Mesenteric fat pad (tissue), 1 donor: Measurements from ENCODE around the gene CLEC4D. TPM values are rescaled to one million over a fixed set of nuclear protein-coding genes. Genes with fewer than 3 reads are reported as not detected.
"Not testable (repeated sequence)": the region's sequence is repeated elsewhere in the genome, so short reads cannot be mapped to it uniquely, and the experiment has no call there.

Experiments used
- DNase-seq: peaks from one replicate; pipeline ENCODE4 v3.0.0-alpha.2; 2020; ENCODE audit warnings: low spot score
- long read RNA-seq: library from polyadenylated mRNA; unstranded; transcript quantifications from one replicate; pipeline ENCODE4 v2.0.0, GENCODE V29; 2020
- total RNA-seq: library from RNA; stranded (reverse); fragmentation: NEBNext Ultra II Directional; extraction: Animal tissue kit (Norgen Biotek cat#: 25700); gene quantifications from one replicate; pipeline ENCODE4 v1.2.1, GENCODE V29; 2021
- donor health status: DM: yes; HTN: yes; CAD: no.

The CLEC4D gene
- 4.8 TPM for total RNA-seq
- long read RNA-seq, partial matches to known transcripts, result 0 of 4 reads
- long read RNA-seq, other reads (novel, unspliced or antisense), result 0 of 4 reads

DNA sequence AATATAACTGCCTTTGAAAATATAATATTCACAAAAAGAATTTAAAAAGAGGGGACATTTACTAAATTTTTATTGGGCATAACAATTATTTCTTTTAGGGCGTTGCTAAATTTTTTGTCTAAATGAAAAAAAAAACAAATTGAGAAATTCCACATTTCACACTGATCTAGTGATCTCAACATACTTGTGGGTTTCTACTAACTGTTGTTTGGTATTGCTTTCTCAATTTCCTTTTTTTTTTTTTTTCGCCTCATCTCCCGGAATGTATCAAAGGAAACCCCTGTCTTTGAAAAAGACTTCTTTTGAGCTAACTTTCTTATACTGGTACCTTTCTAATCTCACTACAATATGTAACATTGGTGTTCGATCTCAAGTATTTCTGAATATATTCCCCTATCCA is at the start of gene CLEC4D:
Gene CLEC4D, plus strand, starts transcription at position 248 of the 400 bp plus-strand sequence. CDS start 230 bp downstream, outside the sequence.
- no peak for DNase-seq

DNA sequence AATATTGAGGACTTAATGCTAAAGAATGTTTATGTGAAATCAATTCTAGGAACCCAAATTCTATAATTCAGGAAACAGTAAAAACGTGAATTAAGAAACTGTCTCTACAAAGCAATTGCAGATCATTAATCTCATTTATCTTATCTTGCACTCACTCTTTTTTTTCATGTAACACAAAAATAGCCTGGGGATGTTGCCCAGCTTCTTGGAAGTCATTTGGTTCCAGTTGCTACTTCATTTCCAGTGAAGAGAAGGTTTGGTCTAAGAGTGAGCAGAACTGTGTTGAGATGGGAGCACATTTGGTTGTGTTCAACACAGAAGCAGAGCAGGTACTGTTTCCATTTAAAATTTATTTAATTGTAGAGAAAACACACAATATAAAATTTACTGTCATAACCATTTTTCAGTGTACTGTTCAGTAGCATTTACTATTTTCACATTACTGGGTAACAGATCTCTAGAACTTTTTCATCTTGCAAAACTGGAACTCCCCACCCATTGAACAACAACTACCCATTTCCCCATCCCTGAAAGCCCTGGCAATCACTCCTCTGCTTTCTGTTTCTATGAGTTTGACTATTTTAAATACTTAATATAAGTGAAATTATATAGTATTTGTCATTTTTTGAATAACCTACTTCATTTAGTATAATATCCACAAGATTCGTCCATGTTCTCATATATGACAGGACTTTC is 47.9 kb upstream of the CLEC4D start:
- no peak for DNase-seq

DNA sequence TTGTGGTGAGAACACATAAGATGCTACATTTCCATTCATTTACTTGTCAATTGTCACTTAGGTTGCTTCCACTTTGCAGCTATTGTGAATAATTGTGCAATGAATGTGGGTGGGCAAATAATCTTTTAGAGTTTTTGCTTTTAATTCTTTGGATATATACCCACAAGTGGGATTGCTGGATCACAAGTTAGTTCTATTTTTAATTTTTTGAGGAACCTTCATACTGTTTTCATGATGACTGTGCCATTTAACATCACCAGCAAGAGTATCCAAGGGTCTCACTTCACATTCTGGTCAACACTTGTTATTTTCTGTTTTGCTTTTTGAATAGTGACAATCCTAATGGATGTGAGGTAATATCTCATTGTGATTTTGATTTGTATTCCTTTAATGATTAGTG is 47.1 kb upstream of the CLEC4D start:
- no peak for DNase-seq

DNA sequence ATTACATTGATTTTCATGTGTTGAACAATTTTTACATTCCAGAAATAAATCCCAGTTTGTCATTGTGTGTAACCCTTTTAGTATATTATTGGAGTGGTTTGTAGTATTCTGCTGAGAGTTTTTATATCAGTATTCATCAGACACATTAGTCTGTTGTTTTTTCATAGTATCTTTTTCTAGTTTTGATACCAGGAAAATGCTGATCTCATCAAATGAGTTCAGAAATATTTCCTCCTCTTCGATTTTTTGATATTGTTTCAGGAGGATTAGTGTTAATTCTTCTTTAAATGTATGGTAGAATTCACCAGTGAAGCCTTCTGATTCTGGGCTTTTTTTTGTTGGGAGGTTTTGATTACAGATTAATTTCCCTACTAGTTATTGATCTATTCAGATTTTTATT is 42.2 kb upstream of the CLEC4D start:
- no peak for DNase-seq

DNA sequence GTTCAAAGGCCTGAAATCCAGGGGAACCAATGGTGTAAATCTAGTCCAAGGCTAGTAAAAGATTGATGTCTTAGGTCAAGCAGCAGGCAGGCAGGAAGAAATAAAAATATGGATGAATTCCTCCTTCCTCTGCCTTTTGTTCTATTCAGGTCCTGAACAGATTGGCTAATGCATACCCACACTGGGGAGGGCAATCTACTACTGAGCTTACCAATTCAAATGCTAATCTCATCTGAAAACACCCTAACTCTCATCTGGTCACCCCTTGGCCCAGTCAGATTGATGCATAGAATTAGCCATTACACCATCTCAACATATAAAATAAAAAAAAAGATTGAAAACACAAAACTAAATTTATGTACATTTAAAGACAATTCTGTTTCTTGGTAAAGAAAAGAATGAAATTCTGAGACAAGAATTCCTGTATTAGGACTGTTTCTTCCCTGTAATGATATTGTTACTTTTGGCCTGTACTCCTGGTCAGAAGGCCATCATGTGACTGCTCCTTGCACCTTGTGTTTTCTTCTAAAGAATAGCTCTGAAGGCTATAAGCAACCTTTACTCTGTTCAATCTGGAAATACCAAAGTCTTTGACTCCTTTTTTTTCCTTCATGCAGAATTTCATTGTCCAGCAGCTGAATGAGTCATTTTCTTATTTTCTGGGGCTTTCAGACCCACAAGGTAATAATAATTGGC is 37.6 kb upstream of the CLEC4D start:
- DNase-seq, result no peak

DNA sequence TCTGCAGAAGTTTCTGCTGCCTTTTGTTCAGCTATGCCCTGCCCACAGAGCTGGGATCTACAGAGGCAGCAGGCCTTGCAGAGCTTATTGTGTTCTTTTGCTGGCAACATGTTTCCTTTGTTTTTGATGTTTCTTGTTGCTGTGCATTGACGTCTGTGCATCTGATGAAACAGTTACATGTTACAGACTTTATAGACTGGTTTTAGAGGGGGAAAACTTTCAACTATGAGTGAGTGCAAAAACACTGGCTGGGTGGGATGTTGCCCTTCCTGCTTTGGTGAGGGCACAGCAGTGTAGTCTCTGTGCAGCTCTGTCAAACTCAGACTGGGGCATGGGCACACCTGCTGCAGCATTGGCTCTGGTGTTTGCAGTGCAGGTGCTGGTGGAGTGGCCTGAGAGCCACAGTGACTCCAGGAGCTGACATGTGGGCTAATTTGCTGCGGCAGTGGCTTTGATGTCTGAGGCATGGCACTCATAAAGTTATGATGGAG is 30.7 kb upstream of the CLEC4D start:
- no peak for DNase-seq

DNA sequence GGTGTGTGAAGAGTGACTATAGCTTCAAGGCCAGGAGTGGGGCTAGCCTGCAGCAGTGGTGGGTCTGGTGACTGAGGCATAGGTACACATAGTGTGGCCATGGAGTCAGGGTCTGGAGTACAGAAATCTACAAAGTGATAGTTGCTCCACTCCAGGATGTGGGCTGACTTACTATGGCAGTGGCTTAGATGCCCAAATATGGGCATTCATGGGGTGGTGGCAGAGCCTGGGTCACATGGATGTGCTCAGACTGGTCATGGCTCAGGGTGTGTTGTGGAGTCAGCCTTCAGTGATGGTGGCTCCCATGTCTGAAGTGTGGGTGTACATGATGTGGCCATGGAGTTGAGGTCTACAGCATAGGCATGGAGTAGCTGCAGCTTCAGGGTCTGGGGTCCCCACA is 30.2 kb upstream of the CLEC4D start:
- DNase-seq, result no peak

DNA sequence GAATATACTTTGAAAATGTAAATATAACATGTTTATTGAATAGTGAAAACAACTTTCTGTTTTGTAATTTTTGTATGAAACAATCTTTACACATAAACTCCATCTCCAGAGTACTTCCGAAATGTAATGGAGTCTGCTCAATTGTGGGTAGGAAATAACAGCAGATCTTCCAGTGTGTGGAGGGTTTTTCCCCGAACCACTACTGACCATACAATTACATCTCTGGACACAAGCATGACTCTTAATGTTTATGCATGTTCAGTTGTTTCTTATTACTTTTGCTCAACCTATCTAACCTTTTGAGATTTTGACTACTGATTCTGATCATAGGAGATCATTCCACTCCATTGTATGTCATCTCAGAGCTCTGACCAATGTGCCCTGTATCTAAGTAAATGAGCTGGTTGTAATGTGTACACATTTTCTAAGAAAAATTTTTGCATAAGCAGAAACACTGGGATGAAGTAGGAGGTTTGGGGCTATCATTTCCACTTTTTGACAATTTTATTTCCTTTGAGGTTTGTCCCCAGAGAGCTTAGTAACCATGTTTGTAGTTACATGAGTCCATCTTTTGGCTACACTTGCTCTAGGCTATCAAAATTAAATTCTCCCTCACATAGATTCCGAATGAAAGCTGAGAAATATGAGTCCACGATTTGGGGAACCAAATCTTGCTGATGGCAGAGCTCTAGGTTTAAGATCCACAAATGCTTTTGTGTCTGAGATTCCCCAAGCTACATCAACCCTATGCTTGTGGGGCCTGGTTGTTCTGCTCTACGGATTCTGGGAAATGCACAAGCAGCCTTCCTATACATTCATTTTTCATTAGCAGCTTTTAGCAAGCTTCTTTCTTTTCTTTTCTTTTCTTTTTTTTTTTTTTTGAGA is 21.4 kb upstream of the CLEC4D start:
- no peak for DNase-seq

DNA sequence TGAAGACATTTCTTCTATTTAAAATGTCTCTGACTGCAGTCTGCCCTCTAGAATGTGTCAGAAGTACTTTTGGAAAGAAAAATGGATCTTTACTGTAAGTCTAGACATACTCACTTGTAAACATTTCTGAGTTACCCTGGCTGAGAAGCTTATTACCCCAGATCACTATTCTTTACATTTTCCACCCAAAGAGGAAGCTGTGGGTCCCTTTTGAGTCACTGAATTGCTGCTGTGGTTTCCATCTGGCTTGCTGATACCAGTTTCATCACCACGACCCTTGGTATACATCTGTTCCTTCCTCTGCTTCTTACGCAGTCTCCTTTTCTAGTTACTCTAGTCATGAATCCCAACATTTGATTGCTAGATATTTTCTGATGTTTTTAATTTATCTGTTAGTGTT is 20.2 kb upstream of the CLEC4D start:
- DNase-seq, result no peak

DNA sequence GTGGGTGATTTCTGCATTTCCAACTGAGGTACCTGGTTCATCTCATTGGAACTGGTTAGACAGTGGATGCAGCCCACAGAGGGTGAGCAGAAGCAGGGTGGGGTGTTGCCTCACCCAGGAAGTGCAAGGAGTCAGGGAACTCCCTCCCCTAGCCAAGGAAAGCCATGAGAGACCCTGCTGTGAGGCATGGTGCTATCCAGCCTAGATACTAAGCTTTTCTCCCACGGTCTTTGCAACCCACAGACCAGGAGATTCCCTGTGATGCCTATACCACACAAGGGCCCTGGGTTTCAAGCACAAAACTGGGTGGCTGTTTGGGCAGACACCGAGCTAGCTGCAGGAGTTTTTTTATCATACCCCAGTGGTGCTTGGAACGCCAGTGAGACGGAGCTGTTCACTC is 17.6 kb upstream of the CLEC4D start:
- not testable (repeated sequence) for DNase-seq

DNA sequence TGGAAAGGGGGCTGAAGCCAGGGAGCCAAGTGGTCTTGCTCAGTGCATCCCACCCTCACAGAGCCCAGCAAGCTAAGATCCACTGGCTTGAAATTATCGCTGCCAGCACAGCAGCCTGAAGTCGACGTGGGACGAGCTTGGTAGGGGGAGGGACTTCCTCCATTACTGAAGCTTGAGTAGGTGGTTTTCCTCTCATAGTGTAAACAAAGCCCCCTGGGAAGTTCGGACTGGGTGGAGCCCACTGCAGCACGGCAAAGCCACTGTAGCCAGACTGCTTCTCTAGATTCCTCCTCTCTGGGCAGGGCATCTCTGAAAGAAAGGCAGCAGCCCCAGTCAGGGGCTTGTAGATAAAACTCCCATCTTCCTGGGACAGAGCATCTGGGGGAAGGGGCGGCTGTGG is 17.2 kb upstream of the CLEC4D start:
- DNase-seq, result not testable (repeated sequence)

DNA sequence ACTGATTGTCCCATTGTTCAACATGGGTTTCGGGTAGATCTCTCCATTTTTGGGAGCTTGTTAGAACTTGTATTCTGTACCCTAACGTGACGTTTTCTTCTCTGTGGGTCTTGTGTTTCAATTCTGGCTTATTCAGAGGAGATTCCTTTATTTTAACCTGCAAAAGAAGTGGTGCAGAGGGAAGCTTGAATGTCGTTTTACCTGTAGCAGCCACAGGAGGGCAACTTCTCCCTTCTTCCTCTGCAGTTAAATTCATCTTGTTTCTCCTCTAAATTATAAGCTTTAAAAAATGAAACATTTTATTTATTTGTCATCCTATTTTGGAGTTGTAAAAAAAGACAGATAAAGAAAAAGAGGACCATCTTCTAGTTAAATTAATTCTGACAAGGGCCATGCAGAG is 13.7 kb upstream of the CLEC4D start:
- no peak for DNase-seq

DNA sequence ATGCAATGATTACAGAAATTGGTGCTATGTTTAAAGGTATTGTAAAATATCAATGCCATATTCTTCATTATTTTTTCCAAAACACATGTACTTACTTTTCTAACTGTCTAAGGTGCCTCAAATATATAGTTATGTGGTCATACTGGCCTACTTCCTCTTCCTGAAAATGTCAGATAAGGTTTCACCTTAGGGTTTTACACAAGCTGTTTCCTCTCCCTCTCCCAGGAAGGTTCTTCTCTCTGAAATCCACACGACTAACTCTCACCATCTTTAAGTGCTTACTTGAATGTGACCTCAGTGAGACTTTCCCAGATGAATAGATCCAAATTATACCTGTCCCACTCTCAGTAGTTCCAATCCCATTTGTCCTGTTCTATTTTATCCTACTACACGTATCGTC is 11.6 kb upstream of the CLEC4D start:
- no peak for DNase-seq

DNA sequence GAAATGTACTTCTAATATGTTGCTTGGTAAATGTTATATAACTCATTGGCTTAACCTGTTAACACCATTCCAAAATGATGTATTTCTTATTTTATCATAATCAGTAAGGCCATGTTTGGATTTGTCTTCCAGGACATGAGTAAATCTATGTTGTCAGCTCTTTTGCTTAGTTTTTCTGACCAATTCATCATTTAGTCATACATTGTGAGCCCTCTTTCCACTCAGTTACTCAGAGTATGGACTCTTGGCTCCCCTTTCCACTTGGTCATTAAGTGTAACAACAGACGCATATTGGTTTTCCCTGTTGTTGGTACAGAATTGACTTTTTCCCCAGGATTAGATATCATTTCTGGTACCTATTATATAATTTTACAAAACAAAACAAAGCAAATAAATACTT is 9.0 kb upstream of the CLEC4D start:
- DNase-seq, result no peak

DNA sequence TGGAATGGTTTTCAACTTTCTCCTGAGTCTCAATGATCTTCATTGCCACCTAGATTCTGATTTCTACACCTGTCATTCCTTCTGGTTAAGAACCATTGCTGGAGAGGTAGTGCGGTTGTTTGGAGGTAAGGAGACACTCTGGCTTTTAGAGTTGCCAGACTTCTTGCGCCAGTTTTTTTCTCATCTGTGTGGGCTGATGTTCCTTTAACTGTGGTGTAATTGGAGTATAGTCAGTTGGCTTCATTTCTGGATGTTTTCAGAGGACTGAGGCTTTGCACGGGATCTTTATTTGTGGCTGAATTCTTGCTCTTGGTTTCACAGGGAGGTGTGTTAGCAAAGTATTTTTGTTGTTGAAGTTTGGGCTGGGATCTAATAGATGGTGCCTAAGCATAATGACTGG is 5.7 kb upstream of the CLEC4D start:
- no peak for DNase-seq

DNA sequence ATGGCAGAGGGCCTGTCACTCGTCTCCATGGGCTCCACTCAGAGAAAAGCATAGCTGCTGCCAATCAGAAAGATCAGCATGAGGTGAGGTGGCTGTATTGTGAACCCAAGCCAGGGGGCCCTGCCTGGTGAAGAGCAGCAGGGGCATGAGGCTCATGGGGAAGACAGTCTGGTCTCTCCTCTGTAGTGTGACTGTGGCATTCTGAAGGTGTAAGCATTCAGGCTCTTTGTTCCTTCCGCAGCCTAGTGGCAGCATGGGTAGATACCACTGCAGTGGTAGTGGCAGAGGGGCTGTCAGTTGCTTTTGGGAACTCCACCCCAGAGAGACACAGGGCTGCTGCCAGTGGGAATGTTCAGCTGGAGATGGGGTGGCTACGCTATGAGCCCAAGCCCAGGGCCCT is 5.1 kb upstream of the CLEC4D start:
- no peak for DNase-seq

DNA sequence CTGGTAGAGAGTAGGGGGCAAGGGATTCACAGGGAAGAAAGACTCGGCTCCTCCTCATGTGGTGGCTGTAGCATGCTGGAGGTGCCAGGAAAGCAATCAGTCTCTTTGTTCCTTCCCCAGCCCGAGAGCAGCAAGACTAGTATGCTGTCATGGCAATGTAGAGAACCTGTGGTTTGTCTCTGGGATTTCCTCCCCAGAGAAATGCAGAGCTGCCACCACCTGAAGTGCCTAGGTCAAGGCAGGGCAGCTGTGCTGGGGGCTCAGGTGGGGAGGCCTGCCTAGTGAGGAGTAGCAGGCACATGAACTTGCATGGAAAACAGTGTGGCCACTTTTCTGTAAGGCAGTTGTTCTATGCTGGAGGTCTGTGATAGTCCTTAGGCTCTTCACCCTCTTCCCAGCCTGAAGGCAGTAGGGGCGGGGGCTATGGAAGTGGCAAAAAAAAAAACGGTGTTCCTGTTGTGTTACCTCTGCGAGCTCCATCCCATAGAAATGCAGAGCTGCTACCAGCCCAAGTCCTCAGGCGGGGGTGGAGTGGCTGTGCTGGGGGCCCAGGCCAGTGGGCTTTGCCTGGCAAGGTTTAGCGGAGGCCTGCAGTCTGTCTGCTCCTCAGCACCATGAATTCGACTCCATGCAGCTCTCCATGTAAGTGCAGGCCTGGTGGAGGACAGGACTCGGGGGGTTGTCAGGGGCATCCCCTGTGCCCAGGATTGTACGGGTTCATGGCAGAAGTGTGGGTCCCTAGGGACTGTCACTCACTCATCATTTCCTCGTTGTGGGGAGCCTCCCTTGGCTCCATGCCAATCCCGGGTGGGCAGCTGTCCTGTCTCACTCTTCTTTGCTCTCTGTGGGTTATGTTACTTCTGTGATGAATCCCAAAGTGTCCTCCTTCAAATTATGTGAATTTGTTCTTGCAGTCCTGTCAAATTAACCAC is 4.1 kb upstream of the CLEC4D start:
- no peak for DNase-seq

DNA sequence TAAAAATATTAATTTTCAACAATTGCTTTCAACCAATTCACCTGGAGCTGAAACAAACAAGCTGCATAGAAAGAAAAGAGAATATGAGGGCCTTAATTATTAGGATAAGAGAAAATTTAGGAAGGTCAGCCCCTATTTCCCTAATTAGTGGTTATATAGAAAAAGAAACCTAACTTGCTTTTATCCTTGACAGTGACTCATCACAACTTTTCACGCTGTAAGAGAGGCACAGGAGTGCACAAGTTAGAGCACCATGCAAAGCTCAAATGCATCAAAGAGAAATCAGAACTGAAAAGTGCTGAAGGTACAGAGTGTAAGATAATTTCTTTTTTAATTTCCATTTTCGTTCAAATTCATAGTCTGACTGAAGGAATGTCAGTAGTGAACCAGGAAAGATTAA is 4.7 kb downstream of the CLEC4D start:
- no peak for DNase-seq

DNA sequence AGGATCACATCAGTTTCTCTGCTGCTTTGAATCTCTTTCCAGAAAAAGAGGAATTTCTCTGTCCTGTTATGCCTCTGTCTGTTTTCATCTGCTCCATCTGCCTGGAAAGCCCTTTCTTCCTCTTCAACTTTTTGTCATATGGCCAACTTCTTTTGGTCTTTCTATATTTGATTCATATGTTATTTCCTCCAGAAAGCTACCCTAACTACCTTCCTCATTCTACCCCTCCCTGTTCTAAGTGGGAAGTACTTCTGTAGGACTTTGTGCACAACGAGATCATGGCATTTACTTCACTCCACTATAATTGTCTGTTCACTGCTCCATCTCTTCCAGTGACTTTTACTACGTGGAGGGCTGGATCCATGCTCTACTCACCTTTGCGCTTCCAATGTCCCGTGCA is 5.9 kb downstream of the CLEC4D start:
- no peak for DNase-seq

DNA sequence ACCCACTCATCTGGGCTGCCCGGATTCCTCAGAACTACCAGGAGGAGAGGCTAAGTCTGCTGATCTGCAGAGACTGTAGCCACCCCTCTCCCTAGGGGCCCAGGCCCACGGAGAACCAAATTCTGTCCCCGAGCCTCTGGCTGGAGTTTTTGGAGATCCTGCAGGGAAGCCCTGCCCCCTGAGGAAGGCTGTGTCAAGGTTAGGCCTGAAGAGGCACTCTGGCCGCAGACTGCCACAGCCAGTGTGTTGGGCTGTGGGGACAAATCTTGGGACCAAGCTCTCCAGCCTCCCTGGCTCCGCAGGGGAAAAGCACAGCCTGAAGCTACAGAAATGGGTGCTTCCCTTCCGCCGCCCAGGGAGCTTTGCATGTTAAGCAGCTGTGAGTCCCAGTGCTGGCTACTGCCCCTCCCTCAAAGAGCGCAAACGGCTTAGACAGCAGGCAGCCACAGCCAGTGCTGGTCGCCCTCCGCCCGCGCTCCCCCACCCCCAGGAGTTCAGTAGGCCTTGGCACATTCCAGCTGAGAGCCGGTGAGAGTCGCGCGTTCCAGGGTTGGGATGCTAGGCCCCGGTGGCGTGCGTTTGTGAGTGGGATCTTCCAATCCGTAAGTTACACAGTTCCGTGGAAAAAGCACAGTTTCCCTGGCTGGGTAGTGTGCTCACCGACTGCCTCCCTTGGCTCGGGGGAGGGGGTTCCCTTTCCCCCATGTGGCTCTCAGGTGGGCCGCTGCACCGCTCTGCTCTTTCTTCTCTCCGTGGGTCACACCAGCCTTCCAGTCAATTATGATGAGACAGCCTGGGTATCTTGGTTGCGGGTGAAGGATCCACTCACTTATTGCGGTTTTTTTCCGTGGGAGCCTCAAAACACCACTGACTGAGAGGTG is 14.2 kb downstream of the CLEC4D start:
- no peak for DNase-seq
